MCF 10A (cell line): ENCODE measurements around the gene TMEM245. TPM values are rescaled to one million over a fixed set of nuclear protein-coding genes. Genes with fewer than 3 reads are reported as not detected.
A peak's percentile ranks its signal among the peaks of the same experiment; 100 is the strongest.

ENCODE experiments used
- BruUV-seq: library from RNA; stranded (reverse); fragments of 400-500 nt; replicated peaks from 2 replicates; lab custom pipeline; 2021; lab: Mats Ljungman, UMichigan
- CTCF ChIA-PET: fragments of 300-600 bp; sonication (Branson Sonifier 250); formaldehyde crosslinking; extraction: SDS; loops from one replicate; lab custom pipeline; 2021; ENCODE audit warnings: antibody characterized with exemption, inconsistent platforms; lab: Yijun Ruan, JAX
- POLR2A ChIA-PET: fragments of 300-600, 350-650 bp; sonication (Branson Sonifier 250); formaldehyde crosslinking; extraction: SDS; loops from one replicate; lab custom pipeline; 2020; ENCODE audit warnings: antibody characterized with exemption, inconsistent platforms; lab: Yijun Ruan, JAX
- DNase-seq: peaks from one replicate; pipeline ENCODE4 v3.0.0-alpha.2; 2018; ENCODE audit not compliant: unreplicated experiment
- H3K27ac Mint-ChIP-seq: one replicate; pipeline ENCODE4 v1.8.0; 2022; ENCODE audit warnings: mild to moderate bottlenecking, low read depth, mixed read lengths; ENCODE audit not compliant: unreplicated experiment
- H3K27me3 Mint-ChIP-seq: one replicate; pipeline ENCODE4 v1.8.0; 2022; ENCODE audit warnings: mixed read lengths; ENCODE audit not compliant: insufficient read depth, unreplicated experiment
- H3K36me3 Mint-ChIP-seq: one replicate; pipeline ENCODE4 v1.8.0; 2022; ENCODE audit warnings: mild to moderate bottlenecking, moderate library complexity, mixed read lengths; ENCODE audit not compliant: insufficient read depth, unreplicated experiment
- H3K4me1 Mint-ChIP-seq: one replicate; pipeline ENCODE4 v1.8.0; 2022; ENCODE audit warnings: mixed read lengths; ENCODE audit not compliant: insufficient read depth, unreplicated experiment
- H3K4me3 Mint-ChIP-seq: one replicate; pipeline ENCODE4 v1.8.0; 2022; ENCODE audit warnings: mild to moderate bottlenecking, moderate library complexity, mixed read lengths; ENCODE audit not compliant: unreplicated experiment
- H3K9me3 Mint-ChIP-seq: one replicate; pipeline ENCODE4 v1.8.0; 2022; ENCODE audit warnings: mixed read lengths; ENCODE audit not compliant: unreplicated experiment
- intact Hi-C: fragments of 100-400 bp; cut with micrococcal nuclease; formaldehyde crosslinking; loops from 2 replicates; pipeline ENCODE4 v1.14.1; 2022
- total RNA-seq: library from RNA; stranded (reverse); gene quantifications from 2 replicates; pipeline ENCODE4 v1.2.3, GENCODE V29; 2022
- TF ChIP-seq, protein P1 (sequence below): fragments of 200-600 bp; IDR thresholded peaks from one replicate; pipeline ENCODE4 v1.8.0; 2022; ENCODE audit warnings: antibody characterized with exemption, mild to moderate bottlenecking; ENCODE audit not compliant: unreplicated experiment

TMEM245 gene
- total RNA-seq, 1 experiment from 2014 or later, result 35.0 TPM

DNA sequence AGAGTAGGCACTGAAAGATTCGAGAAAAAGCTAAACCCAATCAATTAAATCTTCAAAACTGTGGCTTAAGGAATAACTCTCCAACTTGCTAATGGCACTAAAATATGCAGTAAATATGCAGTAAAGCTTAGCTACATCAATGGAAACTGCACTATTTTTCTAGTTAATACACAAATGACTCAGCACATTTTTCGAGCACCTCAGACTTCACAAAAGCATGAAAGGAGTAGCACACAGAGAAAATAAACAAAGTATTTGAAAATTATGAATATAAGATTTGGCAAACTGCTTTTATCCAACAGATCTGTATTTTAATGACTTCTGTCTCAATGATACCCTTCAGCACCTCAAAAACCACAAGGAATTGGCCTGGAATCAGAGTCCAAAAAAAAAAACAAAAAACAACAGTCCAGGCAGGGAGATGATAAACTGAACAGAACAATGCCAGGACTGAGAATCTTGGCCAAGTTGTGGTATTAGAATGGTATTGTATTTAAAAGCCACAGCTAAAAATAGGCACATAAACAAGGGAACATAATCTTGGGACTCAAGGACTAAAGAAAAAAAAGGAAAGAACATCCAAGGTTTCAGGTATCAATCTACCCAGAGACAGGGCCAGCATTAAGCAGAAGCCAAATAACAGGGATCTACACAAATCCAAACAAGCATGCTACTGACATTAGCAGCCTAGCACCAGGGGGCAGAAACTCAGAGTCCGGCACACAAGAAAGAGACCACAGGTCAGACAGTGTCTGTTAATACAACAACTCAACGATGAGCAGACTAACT is 21.4 kb downstream of the TMEM245 start:
- Mint-ChIP-seq H3K27ac (peak overlapping the region; percentile 84), H3K4me1 (peaks cover 50% of the 10 kb centered on the region), H3K27me3 (no peaks in the 10 kb centered on the region), H3K9me3 (peaks cover 2% of the 10 kb centered on the region), H3K36me3 (peaks cover 24% of the 10 kb centered on the region), H3K4me3 (peak overlapping the region; percentile 7)
- BruUV-seq, result no TSS peak
- intact Hi-C loops, result loop anchor here (2.0 kb wide), 1 partner anchor 20 kb away; the partner anchor contains the start of gene TMEM245
- CTCF ChIA-PET, result interaction anchor here (0.6 to 2.9 kb wide), 5 partner anchors 10 to 232 kb away, joined by 3 to 9 read pairs (median 3); no protein-coding TSS in a partner anchor
- DNase-seq, result peak; percentile 84
- POLR2A ChIA-PET, result interaction anchor here (0.6 to 3.6 kb wide), 5 partner anchors 9 to 223 kb away, joined by 3 to 35 read pairs (median 5); partner anchors contain the start of gene TMEM245
- TF ChIP-seq, protein P1, sequence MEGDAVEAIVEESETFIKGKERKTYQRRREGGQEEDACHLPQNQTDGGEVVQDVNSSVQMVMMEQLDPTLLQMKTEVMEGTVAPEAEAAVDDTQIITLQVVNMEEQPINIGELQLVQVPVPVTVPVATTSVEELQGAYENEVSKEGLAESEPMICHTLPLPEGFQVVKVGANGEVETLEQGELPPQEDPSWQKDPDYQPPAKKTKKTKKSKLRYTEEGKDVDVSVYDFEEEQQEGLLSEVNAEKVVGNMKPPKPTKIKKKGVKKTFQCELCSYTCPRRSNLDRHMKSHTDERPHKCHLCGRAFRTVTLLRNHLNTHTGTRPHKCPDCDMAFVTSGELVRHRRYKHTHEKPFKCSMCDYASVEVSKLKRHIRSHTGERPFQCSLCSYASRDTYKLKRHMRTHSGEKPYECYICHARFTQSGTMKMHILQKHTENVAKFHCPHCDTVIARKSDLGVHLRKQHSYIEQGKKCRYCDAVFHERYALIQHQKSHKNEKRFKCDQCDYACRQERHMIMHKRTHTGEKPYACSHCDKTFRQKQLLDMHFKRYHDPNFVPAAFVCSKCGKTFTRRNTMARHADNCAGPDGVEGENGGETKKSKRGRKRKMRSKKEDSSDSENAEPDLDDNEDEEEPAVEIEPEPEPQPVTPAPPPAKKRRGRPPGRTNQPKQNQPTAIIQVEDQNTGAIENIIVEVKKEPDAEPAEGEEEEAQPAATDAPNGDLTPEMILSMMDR, result no peak

GRCh38 chr9:109097146-109097545 is 22.6 kb downstream of the TMEM245 start:
- Mint-ChIP-seq H3K27me3 (no peaks in the 10 kb centered on the region), H3K4me1 (peaks cover 54% of the 10 kb centered on the region), H3K27ac (peak overlapping the region; percentile 84), H3K4me3 (no peak overlapping the region), H3K36me3 (peaks cover 34% of the 10 kb centered on the region), H3K9me3 (no peaks in the 10 kb centered on the region)
- ChIA-PET POLR2A (interaction anchor here (0.9 to 3.6 kb wide), 4 partner anchors 9 to 80 kb away, joined by 3 to 35 read pairs (median 4); partner anchors contain the start of gene TMEM245), CTCF (interaction anchor here (0.6 to 2.9 kb wide), 5 partner anchors 9 to 249 kb away, joined by 3 to 9 read pairs (median 4); no protein-coding TSS in a partner anchor)
- intact Hi-C loops, result no loop called here
- BruUV-seq, result no TSS peak
- no peak for DNase-seq
- TF ChIP-seq, protein P1, result no peak

DNA sequence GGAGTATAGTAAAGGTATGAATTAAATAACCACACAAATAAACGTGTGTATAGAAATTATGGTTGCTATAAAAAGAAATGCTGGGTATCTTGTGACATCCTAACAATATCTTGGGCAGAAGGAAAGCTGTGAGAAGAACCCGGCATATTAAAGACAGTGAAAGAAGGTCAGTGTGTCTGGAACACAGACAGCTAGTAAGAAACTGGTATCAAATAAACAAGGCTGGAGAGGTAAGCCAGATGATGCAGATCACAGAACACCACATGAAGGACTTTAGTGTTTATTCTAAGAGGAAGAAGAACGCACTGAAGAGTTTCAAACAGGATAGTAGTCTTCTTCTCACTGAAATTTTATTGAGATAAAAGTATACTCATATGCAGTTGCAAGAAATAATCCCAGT is 24.4 kb downstream of the TMEM245 start:
- Mint-ChIP-seq H3K4me1 (peaks cover 41% of the 10 kb centered on the region), H3K36me3 (peaks cover 52% of the 10 kb centered on the region), H3K27ac (peak overlapping the region; percentile 52), H3K9me3 (no peaks in the 10 kb centered on the region), H3K4me3 (no peak overlapping the region), H3K27me3 (no peaks in the 10 kb centered on the region)
- no peak for DNase-seq
- BruUV-seq, result no TSS peak
- ChIA-PET POLR2A (no interaction called here), CTCF (interaction anchor here (0.6 kb wide), 1 partner anchor 8 kb away, joined by 4 read pairs; no protein-coding TSS in a partner anchor)
- intact Hi-C loops, result no loop called here
- TF ChIP-seq, protein P1, result no peak

DNA sequence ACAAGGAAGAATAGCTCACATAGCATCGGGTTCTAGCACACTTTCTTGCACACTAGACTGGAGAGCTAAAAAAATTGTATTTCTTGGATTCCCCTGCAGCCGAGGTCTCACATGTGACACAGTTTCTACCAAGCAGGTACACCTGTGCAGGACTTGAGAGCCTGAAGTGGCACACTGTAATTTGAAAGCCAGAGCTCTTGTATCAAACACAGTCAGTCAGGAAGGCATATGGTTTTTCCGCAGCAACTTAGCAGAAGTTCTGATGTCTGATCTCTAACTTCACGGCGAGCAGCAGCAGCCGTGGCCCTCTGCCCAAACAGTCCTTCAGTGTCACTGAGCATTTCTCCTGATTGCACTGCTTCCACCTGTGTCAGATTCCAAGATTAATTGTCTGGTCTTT is 25.5 kb downstream of the TMEM245 start:
- TF ChIP-seq, protein P1, result no peak
- H3K27ac Mint-ChIP-seq, result no peak overlapping the region
- POLR2A ChIA-PET, result interaction anchor here (0.6 to 0.7 kb wide), 3 partner anchors 14 to 234 kb away, joined by 3 read pairs; no protein-coding TSS in a partner anchor
- no peak overlapping the region for H3K4me3 Mint-ChIP-seq
- DNase-seq, result no peak
- H3K27me3 Mint-ChIP-seq, result no peaks in the 10 kb centered on the region
- H3K9me3 Mint-ChIP-seq, result no peaks in the 10 kb centered on the region
- CTCF ChIA-PET, result interaction anchor here (0.5 to 1.5 kb wide), 4 partner anchors 9 to 726 kb away, joined by 3 read pairs; no protein-coding TSS in a partner anchor
- H3K4me1 Mint-ChIP-seq, result peaks cover 38% of the 10 kb centered on the region
- intact Hi-C loops, result no loop called here
- no TSS peak for BruUV-seq
- H3K36me3 Mint-ChIP-seq, result peaks cover 61% of the 10 kb centered on the region
